Measurements from ENCODE around the gene CTDNEP1. TPM values are rescaled to one million over a fixed set of nuclear protein-coding genes. Genes with fewer than 3 reads are reported as not detected.

CTDNEP1 gene
- total and polyA plus RNA-seq, 2 of the 4 experiments (the other 2 are of a cell fraction) = 23.8 to 132 TPM

DNA sequence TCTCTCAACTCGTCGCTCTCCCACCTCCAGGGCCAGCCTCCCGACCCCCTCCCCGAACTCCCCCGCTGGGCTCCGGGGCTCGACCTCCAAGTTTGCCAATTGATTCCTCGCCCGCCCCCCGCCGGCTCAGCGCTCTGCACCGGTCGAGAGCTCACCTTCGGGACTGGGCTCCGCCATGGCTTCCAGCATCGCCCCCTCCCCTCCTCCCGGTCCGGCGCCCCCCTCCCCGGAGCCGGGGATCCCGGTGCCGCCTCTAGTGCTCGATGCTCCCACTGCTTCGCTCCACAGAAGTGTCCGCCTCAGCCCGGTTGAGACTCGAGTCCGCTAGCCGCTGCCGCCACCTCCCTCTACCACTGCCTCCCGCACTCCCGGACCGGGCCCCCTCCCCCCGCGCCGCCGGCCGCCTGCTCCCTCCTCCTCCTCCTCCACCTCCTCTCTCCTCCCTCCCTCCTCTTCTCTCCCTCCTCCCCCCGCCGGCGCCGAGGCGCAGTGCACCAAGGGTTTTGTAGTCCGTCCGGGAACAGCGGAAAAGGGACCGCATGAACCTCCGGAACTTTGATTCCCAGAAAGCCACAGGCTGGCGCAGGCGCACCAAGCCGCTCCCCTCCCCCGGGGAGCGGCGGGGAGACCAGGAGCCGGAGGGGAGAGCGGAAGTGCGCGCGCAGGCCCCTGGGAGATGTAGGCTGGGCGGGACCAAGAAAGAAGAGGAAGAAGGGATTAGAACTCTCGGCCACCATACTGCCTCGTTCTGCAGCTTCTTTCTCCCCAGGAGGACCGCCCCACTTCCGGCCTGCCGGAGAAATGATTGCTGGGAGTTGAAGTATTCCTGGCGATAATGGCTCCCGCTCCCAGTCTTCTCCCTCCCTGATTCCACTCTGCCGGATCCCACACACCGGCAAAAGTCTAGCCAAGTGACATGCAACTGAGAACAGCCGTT, 12.2 kb downstream of the CTDNEP1 start, which contains the start of gene PHF23 (continued):
- TF ChIP-seq MXI1 (IDR thresholded peaks at IDR 0.05; ENCODE audit: borderline replicate concordance, low read depth, low read length) = 0 out of 2 replicates have a peak, but pooled peaks have one; percentile 17
- TF ChIP-seq, protein P1, sequence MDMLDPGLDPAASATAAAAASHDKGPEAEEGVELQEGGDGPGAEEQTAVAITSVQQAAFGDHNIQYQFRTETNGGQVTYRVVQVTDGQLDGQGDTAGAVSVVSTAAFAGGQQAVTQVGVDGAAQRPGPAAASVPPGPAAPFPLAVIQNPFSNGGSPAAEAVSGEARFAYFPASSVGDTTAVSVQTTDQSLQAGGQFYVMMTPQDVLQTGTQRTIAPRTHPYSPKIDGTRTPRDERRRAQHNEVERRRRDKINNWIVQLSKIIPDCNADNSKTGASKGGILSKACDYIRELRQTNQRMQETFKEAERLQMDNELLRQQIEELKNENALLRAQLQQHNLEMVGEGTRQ (IDR thresholded peaks at IDR 0.05; ENCODE audit: low read depth, low read length) = peak; percentile 19
